OCI-LY3 (cell line): ENCODE results near the gene CNTNAP2.

Experiments
- H2AFZ ChIP-seq: fragments of 200-600, 300-600 bp; shearing (Covaris generic); 2 replicates; pipeline ENCODE4 v1.6.0; 2014; ENCODE audit warnings: antibody characterized with exemption, low read depth, low read length
- H3K27ac ChIP-seq: fragments of 200-600, 300-600 bp; sonication (generic); 2 replicates; pipeline ENCODE4 v1.5.1; 2014; ENCODE audit warnings: mild to moderate bottlenecking, low read length, moderate library complexity, mixed read lengths
- H3K27me3 ChIP-seq: fragments of 200-600, 300-600 bp; sonication (generic); 2 replicates; pipeline ENCODE4 v1.6.1; 2014; ENCODE audit warnings: low read depth, low read length, mixed read lengths
- H3K36me3 ChIP-seq: fragments of 200-600, 300-600 bp; sonication (generic); replicated peaks from 2 replicates; pipeline ENCODE3; 2014; ENCODE audit warnings: low read depth, low read length, mixed read lengths
- H3K4me1 ChIP-seq: fragments of 300-600, 200-600 bp; sonication (generic); 2 replicates; pipeline ENCODE4 v1.6.1; 2014; ENCODE audit warnings: low read length, mixed read lengths
- H3K4me2 ChIP-seq: fragments of 200-600, 300-600 bp; sonication (generic); 2 replicates; pipeline ENCODE4 v1.6.1; 2014; ENCODE audit warnings: low read length, mixed read lengths
- H3K4me3 ChIP-seq: fragments of 300-600, 200-600 bp; sonication (generic); 2 replicates; pipeline ENCODE4 v1.5.1; 2014; ENCODE audit warnings: antibody characterized with exemption, mild to moderate bottlenecking, low read length, moderate library complexity
- H3K79me2 ChIP-seq: fragments of 300-600, 200-600 bp; shearing (Covaris generic); 2 replicates; pipeline ENCODE4 v1.6.1; 2014; ENCODE audit warnings: mild to moderate bottlenecking, low read length, mixed read lengths
- H3K9ac ChIP-seq: fragments of 300-600, 200-600 bp; shearing (Covaris generic); 2 replicates; pipeline ENCODE4 v1.6.0; 2014; ENCODE audit warnings: mild to moderate bottlenecking, low read length, moderate library complexity
- H3K9me3 ChIP-seq: fragments of 200-600, 300-600 bp; shearing (Covaris generic); 2 replicates; pipeline ENCODE4 v1.6.1; 2014; ENCODE audit warnings: low read length, mixed read lengths; ENCODE audit not compliant: insufficient read depth
- H4K20me1 ChIP-seq: fragments of 200-600, 300-600 bp; sonication (generic); 2 replicates; pipeline ENCODE4 v1.6.1; 2016; ENCODE audit warnings: low read length, mixed read lengths; ENCODE audit not compliant: insufficient read depth
- CTCF ChIP-seq: fragments of 200-600, 300-600 bp; sonication (generic); IDR thresholded peaks from 2 replicates; pipeline ENCODE4 v1.5.1; 2014; ENCODE audit warnings: antibody characterized with exemption, low read length, low read depth
- EZH2phosphoT487 ChIP-seq: fragments of 200-600 bp; shearing (Covaris generic); IDR thresholded peaks from 2 replicates; pipeline ENCODE4 v1.6.1; 2018; ENCODE audit warnings: antibody characterized with exemption, mixed run types, low read depth

Gene CNTNAP2

DNA sequence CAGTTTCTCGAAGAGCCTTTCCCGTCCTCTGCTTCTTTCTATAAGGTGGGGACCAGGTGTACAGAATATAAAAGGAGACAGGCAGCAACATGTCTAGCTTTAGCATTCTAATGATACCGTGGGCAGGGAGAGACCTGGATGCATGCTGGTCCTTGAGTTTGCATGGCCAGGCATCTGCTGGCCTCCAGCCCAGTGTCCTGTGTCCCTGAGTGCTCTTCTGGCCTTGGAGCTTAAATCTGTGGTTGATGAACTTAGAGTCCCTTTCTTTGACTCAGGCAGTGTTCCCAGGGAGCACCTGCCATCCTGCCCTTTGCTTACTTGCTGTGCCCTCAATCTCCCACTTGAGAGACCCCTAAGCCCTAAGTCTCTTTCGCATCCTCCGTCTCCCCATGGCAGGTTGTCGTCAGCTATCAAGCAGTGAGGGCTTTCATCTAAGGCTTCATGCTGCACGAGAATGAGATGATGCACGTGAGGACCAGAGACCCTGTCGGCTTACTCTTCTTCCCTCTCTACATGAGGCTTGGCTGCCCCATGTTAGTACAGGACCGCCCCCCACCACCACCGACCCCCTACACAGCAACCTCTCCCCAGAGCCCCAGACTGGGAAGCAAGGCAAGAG lies 2160.6 kb downstream of the CNTNAP2 start:
- H3K4me1 ChIP-seq, result peaks cover 6% of the 10 kb centered on the region; the same call in 1 of the 2 replicates
- H3K4me3 ChIP-seq, result no peak overlapping the region
- H3K79me2 ChIP-seq, result no peaks in the 10 kb centered on the region
- no peak overlapping the region for H3K9ac ChIP-seq
- TF ChIP-seq EZH2phosphoT487 (no peak), CTCF (no peak)
- H3K36me3 ChIP-seq, result no peaks in the 10 kb centered on the region
- no peak overlapping the region for H3K4me2 ChIP-seq
- no peak overlapping the region for H2AFZ ChIP-seq
- H4K20me1 ChIP-seq, result no peaks in the 10 kb centered on the region
- peaks cover 28% of the 10 kb centered on the region for H3K27me3 ChIP-seq
- no peak overlapping the region for H3K27ac ChIP-seq
- H3K9me3 ChIP-seq, result no peaks in the 10 kb centered on the region

DNA sequence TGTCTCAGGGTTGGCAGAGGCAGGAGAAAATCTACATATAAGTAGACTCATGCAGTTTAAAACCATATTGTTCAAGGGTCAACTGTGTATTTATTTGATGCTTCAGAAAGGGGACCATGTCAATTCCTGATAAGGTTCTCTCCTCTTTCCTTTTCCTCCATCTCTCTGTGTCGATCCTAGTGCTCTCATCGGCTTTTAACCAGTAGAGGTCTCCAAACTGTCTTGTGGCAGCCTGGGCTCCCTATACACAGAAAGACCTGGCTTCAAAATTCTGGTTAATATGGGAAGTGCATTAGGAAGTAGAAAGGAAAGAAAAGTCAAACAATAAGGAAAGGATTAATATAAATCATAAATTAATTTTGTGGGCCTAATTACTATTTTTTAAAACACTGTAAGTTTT lies 2169.5 kb downstream of the CNTNAP2 start:
- Histone ChIP-seq H3K4me1 (peaks cover 22% of the 10 kb centered on the region), H3K4me2 (no peak overlapping the region), H3K27ac (no peak overlapping the region), H3K36me3 (no peaks in the 10 kb centered on the region), H3K9ac (no peak overlapping the region), H3K79me2 (no peaks in the 10 kb centered on the region), H3K9me3 (peaks cover 4% of the 10 kb centered on the region; the same call in 1 of the 2 replicates), H4K20me1 (no peaks in the 10 kb centered on the region), H3K4me3 (no peak overlapping the region), H2AFZ (no peak overlapping the region), H3K27me3 (peaks cover 22% of the 10 kb centered on the region; the same call in 1 of the 2 replicates)
- TF ChIP-seq EZH2phosphoT487 (no peak), CTCF (peak; percentile 67)

DNA sequence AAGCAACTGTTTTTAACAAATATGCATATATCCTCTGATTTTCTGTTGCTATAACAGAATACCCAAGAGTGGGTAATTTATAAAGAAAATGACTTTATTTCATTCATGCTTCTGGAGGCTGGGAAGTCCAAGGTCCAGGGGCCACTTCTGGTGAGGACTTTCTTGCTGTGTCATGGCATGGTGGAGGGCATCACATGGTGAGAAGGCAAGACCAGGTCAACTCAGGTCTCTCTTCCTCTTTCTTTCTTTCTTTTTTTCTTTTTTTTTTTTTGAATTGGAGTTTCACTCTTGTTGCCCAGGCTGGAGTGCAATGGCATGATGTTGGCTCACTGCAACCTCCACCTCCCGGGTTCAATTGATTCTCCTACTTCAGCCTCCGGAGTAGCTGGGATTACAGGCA lies 2170.9 kb downstream of the CNTNAP2 start:
- no peak overlapping the region for H2AFZ ChIP-seq

More for the DNA sequence above, 2170.9 kb downstream of the CNTNAP2 start:
- Histone ChIP-seq H3K4me3 (no peak overlapping the region), H3K9me3 (peaks cover 4% of the 10 kb centered on the region; the same call in 1 of the 2 replicates), H3K36me3 (no peaks in the 10 kb centered on the region), H3K9ac (no peak overlapping the region), H3K27me3 (peaks cover 18% of the 10 kb centered on the region; the same call in 1 of the 2 replicates), H3K79me2 (no peaks in the 10 kb centered on the region), H3K4me2 (no peak overlapping the region), H3K4me1 (peaks cover 22% of the 10 kb centered on the region), H4K20me1 (no peaks in the 10 kb centered on the region), H3K27ac (no peak overlapping the region)
- TF ChIP-seq EZH2phosphoT487 (no peak), CTCF (no peak)
